Measurements from ENCODE around the gene BAIAP2L1.

The BAIAP2L1 gene

GRCh38 chr7:98257701-98258100 is 143.2 kb downstream of the BAIAP2L1 start:
- no peak for DNase-seq

GRCh38 chr7:98256431-98256830 is 144.5 kb downstream of the BAIAP2L1 start:
- DNase-seq: no peak

GRCh38 chr7:98254951-98255610 is 145.8 kb downstream of the BAIAP2L1 start:
- DNase-seq: peak; percentile 45

- DNase-seq: no peak
Measured at GRCh38 chr7:98254516-98254915, 146.4 kb downstream of the BAIAP2L1 start.

GRCh38 chr7:98252425-98253054 is 148.3 kb downstream of the BAIAP2L1 start:
- DNase-seq: no peak

- DNase-seq: peak; percentile 88
Measured at GRCh38 chr7:98251601-98252424, 149.1 kb downstream of the BAIAP2L1 start, which contains the start of gene TECPR1. Gene TECPR1 (minus strand): TSS chr7:98252232. CDS start chr7:98246146, 6,086 bp downstream.

GRCh38 chr7:98251231-98251600 is 149.7 kb downstream of the BAIAP2L1 start:
- peak; percentile 77 for DNase-seq

GRCh38 chr7:98250789-98251188 is 150.1 kb downstream of the BAIAP2L1 start:
- DNase-seq: peak; percentile 75

GRCh38 chr7:98249106-98249505 is 151.8 kb downstream of the BAIAP2L1 start:
- peak; percentile 19 for DNase-seq

GRCh38 chr7:98248156-98248555 is 152.7 kb downstream of the BAIAP2L1 start:
- no peak for DNase-seq

- DNase-seq: no peak
Measured at GRCh38 chr7:98244871-98245270, 156.0 kb downstream of the BAIAP2L1 start.

GRCh38 chr7:98242934-98243333 is 158.0 kb downstream of the BAIAP2L1 start:
- no peak for DNase-seq

- DNase-seq: no peak
Measured at GRCh38 chr7:98242342-98242741, 158.5 kb downstream of the BAIAP2L1 start.

GRCh38 chr7:98241674-98242241 is 159.1 kb downstream of the BAIAP2L1 start:
- no peak for DNase-seq

Data from CD4-positive, alpha-beta T cell treated with Interleukin-17A for 1 hour (primary cell).